Stimulated activated CD4-positive, alpha-beta T cell treated with anti-CD3 and anti-CD28 coated beads, Interleukin-4, amount 100 ng/mL, for 4 hours (primary cell): ENCODE data around the gene PSAPL1.

Experiments
- DNase-seq, 2 experiments: peaks; one replicate each; pipeline ENCODE4 v3.0.0-alpha.2; 2020

The PSAPL1 gene

GRCh38 chr4:7430368-7430964 is 4.3 kb downstream of the PSAPL1 start:
- DNase-seq, result no peak

GRCh38 chr4:7429601-7430078 is 5.1 kb downstream of the PSAPL1 start:
- DNase-seq, result no peak

DNA sequence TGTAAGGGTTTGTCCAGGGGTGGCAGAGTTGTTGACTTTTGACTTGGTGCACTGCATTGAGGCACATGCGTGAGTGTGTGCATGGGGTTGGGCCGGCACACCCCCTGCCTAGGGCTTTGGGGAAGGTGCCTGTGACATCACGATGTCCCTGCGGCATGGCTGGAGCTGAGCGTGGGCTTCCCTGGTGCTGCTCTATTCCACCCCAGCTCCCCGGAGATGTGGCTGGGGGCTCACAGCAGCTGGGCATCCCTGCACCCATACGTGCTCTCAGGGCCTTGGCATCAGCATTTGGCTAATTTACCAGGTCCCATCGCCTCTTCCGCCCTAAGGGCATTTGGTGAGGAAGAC is 5.7 kb downstream of the PSAPL1 start:
- DNase-seq, result no peak

GRCh38 chr4:7428261-7429068 is 6.3 kb downstream of the PSAPL1 start:
- DNase-seq, result no peak

- DNase-seq, result no peak
Measured at GRCh38 chr4:7427831-7428260, 6.9 kb downstream of the PSAPL1 start.

- no peak for DNase-seq
Measured at GRCh38 chr4:7427361-7427760, 7.4 kb downstream of the PSAPL1 start.

GRCh38 chr4:7426525-7427171 is 8.1 kb downstream of the PSAPL1 start:
- DNase-seq, result no peak

GRCh38 chr4:7425591-7426468 is 8.9 kb downstream of the PSAPL1 start:
- DNase-seq, result no peak

DNA sequence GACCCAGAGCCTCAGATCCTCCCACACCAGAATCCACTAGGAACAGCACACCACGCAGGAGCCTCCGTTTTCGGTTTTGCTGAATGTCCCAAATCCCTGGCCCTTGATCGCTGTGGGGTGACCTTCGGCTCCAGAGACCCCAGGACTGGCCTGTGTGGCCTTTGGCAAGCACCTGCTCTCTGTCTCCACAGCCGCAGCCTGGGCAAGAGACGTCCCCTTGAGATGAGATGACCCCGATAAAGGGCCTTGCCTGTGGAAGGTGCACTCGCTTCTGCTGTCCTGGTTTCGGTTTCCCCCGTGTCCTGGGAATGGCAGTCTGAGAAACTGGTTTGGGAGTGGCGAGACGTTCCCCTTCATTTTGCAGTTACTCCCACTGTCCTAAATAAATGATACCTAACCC is 9.6 kb downstream of the PSAPL1 start:
- DNase-seq, result no peak

GRCh38 chr4:7424553-7425111 is 10.1 kb downstream of the PSAPL1 start:
- DNase-seq, result no peak

GRCh38 chr4:7423801-7424552 is 10.8 kb downstream of the PSAPL1 start:
- no peak for DNase-seq

DNA sequence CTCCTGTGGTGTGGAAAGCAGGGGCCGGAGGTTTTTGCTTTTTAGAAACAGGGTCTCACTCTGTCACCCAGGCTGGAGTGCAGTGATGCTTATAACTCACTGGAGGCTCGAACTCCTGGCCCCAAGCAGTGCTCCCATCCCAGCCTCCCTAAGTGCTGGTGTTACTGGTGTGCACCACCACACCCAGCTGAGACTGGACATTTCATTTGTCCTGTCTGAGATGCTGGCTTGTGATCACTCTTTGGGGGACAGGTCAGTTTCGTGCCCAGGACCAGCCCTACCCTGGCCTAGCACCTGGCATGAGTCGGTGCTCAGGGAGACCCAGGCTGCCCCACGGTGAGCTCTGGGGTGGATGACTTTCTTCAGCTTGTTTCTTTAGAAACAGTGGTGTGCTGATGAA is 11.3 kb downstream of the PSAPL1 start:
- DNase-seq, result no peak

DNA sequence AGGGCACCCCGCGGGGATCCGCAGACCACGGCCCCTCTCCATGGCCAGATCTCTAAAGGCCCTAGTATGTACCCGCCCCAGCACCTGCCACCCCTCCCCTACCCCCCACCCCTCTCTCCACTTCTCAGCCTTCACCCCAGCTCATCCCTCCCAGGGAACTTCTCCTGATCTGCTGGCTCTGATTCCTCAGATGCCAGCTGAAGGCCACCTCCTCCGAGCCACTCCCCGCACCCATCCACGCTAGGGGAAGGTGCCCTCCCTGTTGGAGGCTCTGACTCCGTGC is 11.9 kb downstream of the PSAPL1 start:
- no peak for DNase-seq

- no peak for DNase-seq
Measured at GRCh38 chr4:7422151-7422897, 12.4 kb downstream of the PSAPL1 start.

DNA sequence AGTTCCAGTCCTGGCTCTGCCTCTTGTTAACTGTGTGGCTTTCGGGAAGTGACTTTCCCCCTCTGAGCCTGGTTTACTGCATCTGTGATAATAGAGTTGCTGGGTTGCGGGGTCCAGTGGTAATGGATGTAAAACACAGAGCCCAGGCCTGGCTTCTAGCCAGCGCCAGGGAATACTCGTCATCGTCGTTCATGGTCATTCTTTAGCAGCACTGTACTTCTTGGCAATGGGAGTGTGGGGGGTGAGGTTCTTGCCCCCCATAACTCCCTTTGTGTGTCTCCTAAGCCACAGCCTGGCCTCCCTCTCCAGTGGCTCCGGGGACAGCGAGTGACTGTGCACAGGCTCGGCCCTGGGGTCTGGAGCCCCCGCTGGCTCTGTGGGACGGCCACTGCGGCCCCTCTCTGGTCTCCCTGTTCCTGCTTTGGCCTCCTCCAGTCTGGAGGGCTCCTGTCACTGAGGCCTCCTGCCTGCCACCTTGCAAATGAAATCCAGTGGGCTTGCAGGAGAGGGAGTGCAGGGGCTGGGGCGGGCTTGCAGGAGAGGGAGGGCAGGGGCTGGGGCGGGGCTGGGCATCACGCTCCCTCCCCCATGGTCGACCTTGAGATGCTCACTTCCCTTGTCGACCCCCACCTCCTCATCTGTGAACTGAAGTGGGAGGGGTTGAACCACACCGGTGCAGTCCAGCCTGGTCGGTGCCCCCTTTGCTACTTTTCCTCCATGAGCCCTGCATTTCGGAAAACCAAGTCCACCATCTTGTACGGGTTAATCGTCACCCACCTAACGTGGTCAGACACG is 13.2 kb downstream of the PSAPL1 start:
- no peak for DNase-seq

DNA sequence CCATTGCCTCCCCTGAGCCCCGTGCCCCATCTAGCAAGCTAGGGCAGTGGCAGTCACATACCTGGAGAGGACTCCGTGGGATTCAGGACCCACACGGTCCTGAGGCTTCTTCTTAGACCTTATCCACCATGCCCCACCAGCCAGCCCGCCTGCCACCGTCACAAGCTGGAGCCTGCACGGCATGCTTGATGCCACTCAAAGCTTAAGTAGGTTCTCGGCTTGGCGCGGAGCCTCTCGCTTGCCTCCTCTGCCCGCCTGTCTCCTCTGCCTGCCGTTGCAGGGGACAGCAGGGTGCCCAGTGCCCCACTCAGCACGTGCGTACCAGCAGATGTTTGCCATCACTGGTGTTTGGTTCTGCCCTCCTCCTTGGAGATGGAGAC is 14.1 kb downstream of the PSAPL1 start:
- no peak for DNase-seq

GRCh38 chr4:7419961-7420660 is 14.6 kb downstream of the PSAPL1 start:
- DNase-seq, result no peak

DNA sequence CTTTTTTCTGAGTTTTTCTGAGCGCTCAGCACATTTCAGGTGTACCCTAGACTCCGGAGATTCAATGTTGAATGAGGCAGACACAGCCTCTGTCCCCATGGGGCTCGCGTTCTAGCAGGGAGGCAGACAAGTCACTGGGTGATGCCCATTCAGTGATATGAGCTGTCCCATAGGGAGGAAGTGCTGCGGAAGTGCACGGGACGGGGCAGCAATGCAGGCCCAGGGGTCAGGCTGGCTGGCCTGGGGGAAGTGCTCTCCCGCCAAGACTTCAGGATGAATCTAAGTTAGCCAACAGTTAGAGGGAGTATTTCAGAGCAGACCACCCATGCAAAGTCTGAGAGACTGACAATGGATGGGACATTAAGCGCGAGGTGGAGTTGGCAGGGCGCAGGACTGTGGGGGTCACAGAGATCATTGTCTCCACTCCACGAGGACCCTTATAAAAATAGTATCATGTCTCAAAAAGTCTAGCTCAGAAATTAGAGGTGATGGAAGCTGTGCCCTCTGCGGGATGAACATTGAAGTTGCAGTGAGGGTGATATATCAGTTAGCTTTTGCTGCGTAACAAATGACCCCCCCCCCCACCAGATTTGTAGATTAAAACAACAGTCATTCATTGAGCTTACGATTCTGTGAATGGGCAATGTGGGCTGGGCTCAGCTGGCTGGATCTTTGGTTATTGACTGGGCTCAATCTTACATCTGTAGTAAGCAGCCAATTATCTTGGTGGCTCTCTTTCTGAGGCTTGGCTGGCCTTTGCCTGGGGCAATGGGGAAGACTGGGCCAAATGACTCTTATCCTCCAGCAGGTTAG is 16.4 kb downstream of the PSAPL1 start:
- DNase-seq, result no peak

GRCh38 chr4:7417639-7418038 is 17.1 kb downstream of the PSAPL1 start:
- DNase-seq, result no peak
